HG03095 (cell line): ENCODE measurements around the gene C6orf136.
A peak's percentile ranks its signal among the peaks of the same experiment; 100 is the strongest.
"Not testable (repeated sequence)": the region's sequence is repeated elsewhere in the genome, so short reads cannot be mapped to it uniquely, and the experiment has no call there.

Source experiments
- ATAC-seq: cut with Tn5 transposase; IDR thresholded peaks from one replicate; pipeline ENCODE4 v1.9.1; 2021; ENCODE audit warnings: moderate library complexity; ENCODE audit not compliant: unreplicated experiment

C6orf136 gene

GRCh38 chr6:30657454-30657853 lies 10.5 kb downstream of the C6orf136 start:
- no peak for ATAC-seq

- ATAC-seq = not testable (repeated sequence)
Observed at GRCh38 chr6:30657922-30658321, 11.0 kb downstream of the C6orf136 start.

- ATAC-seq = no peak
Observed at GRCh38 chr6:30664994-30665767, 18.2 kb downstream of the C6orf136 start.

- not testable (repeated sequence) for ATAC-seq
Observed at GRCh38 chr6:30666300-30666699, 19.4 kb downstream of the C6orf136 start.

GRCh38 chr6:30670760-30671527 lies 24.0 kb downstream of the C6orf136 start:
- ATAC-seq = no peak

- peak; percentile 55 for ATAC-seq
Observed at GRCh38 chr6:30672445-30673253, 25.7 kb downstream of the C6orf136 start, which contains the start of gene DHX16. TSS of gene DHX16 (minus strand) at chr6:30673006. CDS start at chr6:30672841, 165 bp downstream.

GRCh38 chr6:30676660-30677285 lies 29.8 kb downstream of the C6orf136 start:
- no peak for ATAC-seq

- no peak for ATAC-seq
Observed at GRCh38 chr6:30678964-30679726, 32.2 kb downstream of the C6orf136 start.

- no peak for ATAC-seq
Observed at GRCh38 chr6:30679765-30680535, 33.0 kb downstream of the C6orf136 start.

GRCh38 chr6:30681766-30682142 lies 34.8 kb downstream of the C6orf136 start:
- ATAC-seq = no peak

- peak; percentile 44 for ATAC-seq
Observed at GRCh38 chr6:30682143-30683117, 35.5 kb downstream of the C6orf136 start.

GRCh38 chr6:30683183-30683979 lies 36.4 kb downstream of the C6orf136 start:
- no peak for ATAC-seq

GRCh38 chr6:30683980-30684338 lies 37.0 kb downstream of the C6orf136 start:
- ATAC-seq = no peak

- ATAC-seq = no peak
Observed at GRCh38 chr6:30684386-30685156, 37.6 kb downstream of the C6orf136 start.

- no peak for ATAC-seq
Observed at GRCh38 chr6:30685157-30686008, 38.5 kb downstream of the C6orf136 start.
